Cardiac fibroblast (primary cell): ENCODE measurements around the gene CCL18.
"Not testable (repeated sequence)": the region's sequence is repeated elsewhere in the genome, so short reads cannot be mapped to it uniquely, and the experiment has no call there.

Experiments used
- DNase-seq, 2 donors: peaks; one replicate each; pipeline versions ENCODE4 v3.0.0 to v3.0.0-alpha.2; 2010; ENCODE audit warnings: low read depth in 2 of 2
- H3K4me3 ChIP-seq, 2 donors: replicated peaks in 1 of 2; 1 replicate in 1 of 2; 2 replicates in 1 of 2; pipeline ENCODE4 v1.5.1; 2011; ENCODE audit warnings: low read depth in 2 of 2, low read length in 2 of 2, mild to moderate bottlenecking in 2 of 2, moderate library complexity in 1 of 2
- TF ChIP-seq, protein P1 (sequence below): IDR thresholded peaks from one replicate; pipeline ENCODE4 v1.5.1; 2011; ENCODE audit warnings: low read depth, mild to moderate bottlenecking, low read length, inconsistent platforms

Gene CCL18

DNA sequence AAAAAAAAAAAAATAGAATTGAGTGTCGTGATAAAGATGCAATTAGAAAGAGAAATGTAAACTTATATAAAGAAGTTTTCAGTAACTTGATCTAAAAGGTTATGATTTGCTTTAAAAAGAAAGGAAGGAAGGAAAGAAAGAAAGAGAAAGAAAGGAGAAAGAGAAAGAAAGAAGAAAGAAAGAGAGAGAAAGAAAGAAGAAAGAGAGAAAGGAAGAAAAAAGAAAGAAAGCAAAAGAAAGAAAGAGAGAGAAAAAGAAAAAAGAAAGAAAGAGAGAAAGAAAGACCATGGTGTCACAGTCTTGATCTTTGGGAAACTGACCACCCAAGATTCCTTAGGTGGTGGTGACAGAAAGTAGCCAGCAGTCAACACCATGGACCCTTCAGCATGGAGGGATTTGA lies 30.2 kb downstream of the CCL18 start:
- DNase-seq, result no peak
- TF ChIP-seq, protein P1, sequence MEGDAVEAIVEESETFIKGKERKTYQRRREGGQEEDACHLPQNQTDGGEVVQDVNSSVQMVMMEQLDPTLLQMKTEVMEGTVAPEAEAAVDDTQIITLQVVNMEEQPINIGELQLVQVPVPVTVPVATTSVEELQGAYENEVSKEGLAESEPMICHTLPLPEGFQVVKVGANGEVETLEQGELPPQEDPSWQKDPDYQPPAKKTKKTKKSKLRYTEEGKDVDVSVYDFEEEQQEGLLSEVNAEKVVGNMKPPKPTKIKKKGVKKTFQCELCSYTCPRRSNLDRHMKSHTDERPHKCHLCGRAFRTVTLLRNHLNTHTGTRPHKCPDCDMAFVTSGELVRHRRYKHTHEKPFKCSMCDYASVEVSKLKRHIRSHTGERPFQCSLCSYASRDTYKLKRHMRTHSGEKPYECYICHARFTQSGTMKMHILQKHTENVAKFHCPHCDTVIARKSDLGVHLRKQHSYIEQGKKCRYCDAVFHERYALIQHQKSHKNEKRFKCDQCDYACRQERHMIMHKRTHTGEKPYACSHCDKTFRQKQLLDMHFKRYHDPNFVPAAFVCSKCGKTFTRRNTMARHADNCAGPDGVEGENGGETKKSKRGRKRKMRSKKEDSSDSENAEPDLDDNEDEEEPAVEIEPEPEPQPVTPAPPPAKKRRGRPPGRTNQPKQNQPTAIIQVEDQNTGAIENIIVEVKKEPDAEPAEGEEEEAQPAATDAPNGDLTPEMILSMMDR, result no peak
- no peak overlapping the region for H3K4me3 ChIP-seq

- TF ChIP-seq, protein P1, result no peak
- no peak for DNase-seq
- no peak overlapping the region for H3K4me3 ChIP-seq
Observed at GRCh38 chr17:36094746-36095145, 30.7 kb downstream of the CCL18 start.

- no peak for DNase-seq
- TF ChIP-seq, protein P1, result no peak
- no peak overlapping the region for H3K4me3 ChIP-seq
Observed at GRCh38 chr17:36095992-36096391, 31.9 kb downstream of the CCL18 start.

DNA sequence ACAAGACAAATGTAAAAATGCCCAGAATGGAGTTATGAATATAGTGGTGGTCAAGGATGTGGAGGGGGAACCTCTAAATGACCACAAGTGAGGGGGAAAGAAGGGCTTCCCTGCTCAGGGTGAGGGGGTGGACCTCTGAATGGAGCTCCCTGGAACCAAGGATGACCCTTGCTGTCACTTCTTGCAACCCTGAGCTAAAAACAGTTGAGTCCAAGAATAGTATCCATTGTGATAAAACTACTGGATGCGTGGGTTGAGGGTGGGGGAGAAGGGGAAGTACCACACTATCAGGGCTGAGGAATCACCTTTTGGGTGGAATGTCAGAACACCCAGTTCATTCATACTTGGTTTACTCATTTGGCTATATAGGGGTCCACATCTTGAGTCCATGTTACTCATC lies 34.9 kb downstream of the CCL18 start:
- DNase-seq, H3K4me3 ChIP-seq: not testable (repeated sequence)

DNA sequence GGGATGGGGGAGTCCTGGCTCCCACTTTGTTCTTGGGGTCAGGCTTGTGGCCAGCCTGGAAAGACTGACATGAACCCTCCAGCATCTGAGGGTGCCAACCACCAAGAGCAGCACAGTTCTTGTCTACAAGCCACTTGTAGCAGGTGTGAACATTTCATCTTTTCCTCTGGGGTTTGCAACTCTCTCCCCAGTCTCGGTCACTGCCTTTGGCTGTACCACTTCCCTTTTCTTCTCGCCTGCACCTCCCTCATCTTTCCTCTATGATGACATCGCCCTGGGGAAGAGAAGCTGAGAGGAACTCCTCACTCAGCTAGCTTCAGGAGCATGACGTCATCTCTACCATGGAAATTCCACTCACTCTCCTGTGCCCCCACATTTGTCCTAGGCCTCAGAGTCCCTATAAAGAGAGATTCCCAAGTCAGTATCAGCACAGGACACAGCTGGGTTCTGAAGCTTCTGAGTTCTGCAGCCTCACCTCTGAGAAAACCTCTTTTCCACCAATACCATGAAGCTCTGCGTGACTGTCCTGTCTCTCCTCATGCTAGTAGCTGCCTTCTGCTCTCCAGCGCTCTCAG lies 39.4 kb downstream of the CCL18 start, which contains the start of gene CCL4:
Gene CCL4 (plus strand): TSS at position 427 of the 575 bp plus-strand sequence. CDS start 79 bp downstream, at position 506.
- DNase-seq, H3K4me3 ChIP-seq: not testable (repeated sequence)

GRCh38 chr17:36104246-36104645 lies 40.2 kb downstream of the CCL18 start:
- not testable (repeated sequence) for H3K4me3 ChIP-seq

GRCh38 chr17:36104701-36105181 lies 40.7 kb downstream of the CCL18 start:
- no peak for DNase-seq
- no peak overlapping the region for H3K4me3 ChIP-seq

More at GRCh38 chr17:36104246-36104645, 40.2 kb downstream of the CCL18 start:
- DNase-seq, result not testable (repeated sequence)

DNA sequence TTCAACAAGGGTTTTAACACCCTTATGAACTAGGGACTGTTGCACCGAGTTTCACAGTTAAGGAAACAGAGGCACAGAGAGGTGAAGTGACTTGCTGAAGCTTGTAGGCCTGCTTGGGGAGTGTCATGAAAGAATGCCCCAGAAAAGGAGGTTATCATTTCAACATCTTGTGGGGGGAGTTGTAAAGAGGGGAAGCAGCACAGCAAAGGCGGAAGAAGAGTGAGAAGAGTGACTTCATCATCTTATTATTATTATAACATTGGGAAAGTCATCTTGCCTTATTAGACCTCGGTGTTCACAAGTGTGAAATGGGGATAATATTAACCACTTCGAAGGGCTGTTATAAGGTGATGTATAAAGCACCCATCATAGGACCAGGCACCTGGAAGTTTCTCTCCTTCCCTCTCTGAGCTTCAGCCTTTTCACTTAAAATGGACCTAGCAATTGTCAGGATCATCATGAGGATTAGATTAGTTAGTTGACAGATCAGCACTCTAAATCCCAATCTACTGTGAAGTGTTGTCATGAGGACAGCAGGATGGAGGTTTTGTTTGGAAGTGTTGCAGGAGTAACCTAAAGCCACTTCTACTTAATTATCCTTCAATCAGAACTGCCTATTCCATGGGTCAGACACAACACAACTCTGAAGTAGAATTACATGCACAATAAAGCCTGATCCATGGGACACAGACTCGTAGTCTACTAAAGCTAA lies 41.9 kb downstream of the CCL18 start:
- DNase-seq, result no peak
- H3K4me3 ChIP-seq, result no peak overlapping the region
- TF ChIP-seq, protein P1, result no peak

More at GRCh38 chr17:36104701-36105181, 40.7 kb downstream of the CCL18 start:
- TF ChIP-seq, protein P1, result no peak
